Jurkat, Clone E6-1 (cell line): Measurements from ENCODE around the gene CSF3R.

ENCODE experiments used
- DNase-seq: peaks from one replicate; pipeline ENCODE4 v3.0.0-alpha.2; 2011; ENCODE audit warnings: low read depth, low spot score
- H3K4me3 ChIP-seq: 2 replicates; pipeline ENCODE4 v1.5.1; 2011; ENCODE audit warnings: mild to moderate bottlenecking, low read length, control low read depth, moderate library complexity

The CSF3R gene

GRCh38 chr1:36465731-36466369 lies 16.9 kb downstream of the CSF3R start:
- no peak overlapping the region for H3K4me3 ChIP-seq
- no peak for DNase-seq

GRCh38 chr1:36464605-36465393 lies 17.9 kb downstream of the CSF3R start:
- no peak for DNase-seq
- H3K4me3 ChIP-seq: peak overlapping the region; percentile 78

GRCh38 chr1:36463803-36464604 lies 18.7 kb downstream of the CSF3R start, which contains the start of gene MRPS15:
Gene MRPS15 (minus strand): TSS chr1:36464384. CDS start chr1:36464275, 109 bp downstream.
- H3K4me3 ChIP-seq: peak within 1 kb of the TSS; percentile 78
- peak; percentile 93 for DNase-seq

GRCh38 chr1:36463463-36463802 lies 19.3 kb downstream of the CSF3R start:
- H3K4me3 ChIP-seq: peak overlapping the region; percentile 78
- no peak for DNase-seq

GRCh38 chr1:36458910-36459309 lies 23.8 kb downstream of the CSF3R start:
- DNase-seq: no peak
- H3K4me3 ChIP-seq: no peak overlapping the region

GRCh38 chr1:36457691-36458090 lies 25.0 kb downstream of the CSF3R start:
- DNase-seq: peak; percentile 85

GRCh38 chr1:36456391-36456928 lies 26.3 kb downstream of the CSF3R start:
- no peak for DNase-seq
- H3K4me3 ChIP-seq: no peak overlapping the region

More at GRCh38 chr1:36457691-36458090, 25.0 kb downstream of the CSF3R start:
- peak overlapping the region; percentile 29 for H3K4me3 ChIP-seq

GRCh38 chr1:36455386-36455785 lies 27.3 kb downstream of the CSF3R start:
- DNase-seq: no peak

GRCh38 chr1:36453600-36454388 lies 28.9 kb downstream of the CSF3R start:
- no peak overlapping the region for H3K4me3 ChIP-seq
- DNase-seq: no peak

More at GRCh38 chr1:36455386-36455785, 27.3 kb downstream of the CSF3R start:
- H3K4me3 ChIP-seq: no peak overlapping the region

- no peak for DNase-seq
Measured at GRCh38 chr1:36453051-36453450, 29.7 kb downstream of the CSF3R start.

GRCh38 chr1:36450919-36451305 lies 31.8 kb downstream of the CSF3R start:
- no peak for DNase-seq
- H3K4me3 ChIP-seq: peak overlapping the region; percentile 67

More at GRCh38 chr1:36453051-36453450, 29.7 kb downstream of the CSF3R start:
- H3K4me3 ChIP-seq: no peak overlapping the region

GRCh38 chr1:36450270-36450918 lies 32.3 kb downstream of the CSF3R start, which contains the start of gene OSCP1:
Gene OSCP1 (minus strand): TSS chr1:36450451. CDS start chr1:36450369, 82 bp downstream.
- peak within 1 kb of the TSS; percentile 67 for H3K4me3 ChIP-seq
- DNase-seq: peak; percentile 81

- no peak overlapping the region for H3K4me3 ChIP-seq
- DNase-seq: no peak
Measured at GRCh38 chr1:36448530-36449056, 34.1 kb downstream of the CSF3R start.

GRCh38 chr1:36447450-36447849 lies 35.3 kb downstream of the CSF3R start:
- H3K4me3 ChIP-seq: no peak overlapping the region
- DNase-seq: no peak

- no peak for DNase-seq
- no peak overlapping the region for H3K4me3 ChIP-seq
Measured at GRCh38 chr1:36446746-36447145, 36.0 kb downstream of the CSF3R start.

- no peak for DNase-seq
- H3K4me3 ChIP-seq: no peak overlapping the region
Measured at GRCh38 chr1:36446271-36446670, 36.4 kb downstream of the CSF3R start.

- no peak for DNase-seq
- no peak overlapping the region for H3K4me3 ChIP-seq
Measured at GRCh38 chr1:36443297-36443696, 39.4 kb downstream of the CSF3R start.

- H3K4me3 ChIP-seq: no peak overlapping the region
- DNase-seq: no peak
Measured at GRCh38 chr1:36442337-36442736, 40.4 kb downstream of the CSF3R start.
